Type B pancreatic cell (in vitro differentiated cells): ENCODE measurements around the gene HS3ST3A1. TPM values are rescaled to one million over a fixed set of nuclear protein-coding genes. Genes with fewer than 3 reads are reported as not detected.

ENCODE experiments used
- DNase-seq: peaks from one replicate; pipeline ENCODE4 v3.0.0; 2021; ENCODE audit warnings: mixed read lengths; ENCODE audit not compliant: unreplicated experiment; ENCODE audit errors: extremely low spot score
- H3K27ac Mint-ChIP-seq: 2 replicates; pipeline ENCODE4 v1.8.0; 2021; ENCODE audit warnings: mild to moderate bottlenecking, mixed read lengths
- H3K27me3 Mint-ChIP-seq: 2 replicates; pipeline ENCODE4 v1.8.0; 2021; ENCODE audit warnings: mixed read lengths
- H3K36me3 Mint-ChIP-seq: 2 replicates; pipeline ENCODE4 v1.8.0; 2021; ENCODE audit warnings: mixed read lengths
- H3K4me1 Mint-ChIP-seq: one replicate; pipeline ENCODE4 v1.8.0; 2021; ENCODE audit warnings: mixed read lengths; ENCODE audit not compliant: unreplicated experiment
- H3K4me3 Mint-ChIP-seq: 2 replicates; pipeline ENCODE4 v1.8.0; 2021; ENCODE audit warnings: mild to moderate bottlenecking, mixed read lengths
- H3K9me3 Mint-ChIP-seq: 2 replicates; pipeline ENCODE4 v1.8.0; 2021; ENCODE audit warnings: mixed read lengths
- total RNA-seq: library from RNA; stranded (reverse); gene quantifications from 2 replicates; pipeline ENCODE4 v1.2.1, GENCODE V29; 2021; ENCODE audit warnings: low replicate concordance
- TF ChIP-seq, protein P1 (sequence below): fragments of 200-600 bp; sonication (generic); conservative IDR thresholded peaks from 2 replicates; pipeline ENCODE4 v1.5.0; 2021; ENCODE audit warnings: antibody characterized with exemption, mild to moderate bottlenecking

The HS3ST3A1 gene
- total RNA-seq, 1 donor from 2014 or later, result 7.6 TPM

DNA sequence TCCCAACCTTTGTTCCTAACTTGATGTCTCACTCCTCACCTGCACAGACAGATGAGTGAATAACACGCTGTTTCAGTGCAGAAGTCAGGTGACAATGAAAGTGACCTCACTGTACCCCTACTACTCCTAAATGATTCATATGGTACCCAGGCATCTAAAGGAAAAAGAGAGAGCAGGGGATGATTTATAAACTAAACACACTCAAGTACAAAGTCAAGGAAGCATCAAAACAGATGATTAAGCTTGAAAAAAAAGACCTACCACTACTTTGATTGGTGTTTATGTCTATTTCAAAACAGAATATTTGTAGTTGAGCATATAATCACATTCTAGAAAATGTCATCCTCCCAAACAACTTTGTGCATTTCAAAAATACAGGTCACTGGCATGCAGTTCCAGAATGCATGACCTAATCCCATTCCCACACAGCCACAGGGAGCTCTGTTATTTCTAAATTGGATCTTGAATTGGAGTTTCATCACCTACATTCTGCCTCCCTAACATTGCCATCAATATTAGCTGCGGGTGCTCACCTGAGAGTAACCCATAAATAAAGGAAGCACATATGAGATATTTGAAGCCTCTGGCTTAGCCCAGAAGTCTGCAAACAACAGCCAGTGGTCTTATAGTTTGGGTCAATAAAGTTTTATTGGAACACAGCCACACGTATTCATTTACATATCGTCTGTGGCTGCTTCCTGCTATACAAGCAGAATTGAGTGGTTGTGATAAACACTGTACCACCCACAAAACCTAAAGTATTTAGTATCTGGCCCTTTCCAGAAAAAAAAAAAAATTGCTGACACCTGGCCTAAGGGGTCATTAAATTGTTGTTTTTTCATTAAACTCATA lies 14.0 kb downstream of the HS3ST3A1 start:
- peaks cover 3% of the 10 kb centered on the region for H3K9me3 Mint-ChIP-seq
- no peak overlapping the region for H3K27ac Mint-ChIP-seq
- peaks cover 7% of the 10 kb centered on the region for H3K36me3 Mint-ChIP-seq
- TF ChIP-seq, protein P1, sequence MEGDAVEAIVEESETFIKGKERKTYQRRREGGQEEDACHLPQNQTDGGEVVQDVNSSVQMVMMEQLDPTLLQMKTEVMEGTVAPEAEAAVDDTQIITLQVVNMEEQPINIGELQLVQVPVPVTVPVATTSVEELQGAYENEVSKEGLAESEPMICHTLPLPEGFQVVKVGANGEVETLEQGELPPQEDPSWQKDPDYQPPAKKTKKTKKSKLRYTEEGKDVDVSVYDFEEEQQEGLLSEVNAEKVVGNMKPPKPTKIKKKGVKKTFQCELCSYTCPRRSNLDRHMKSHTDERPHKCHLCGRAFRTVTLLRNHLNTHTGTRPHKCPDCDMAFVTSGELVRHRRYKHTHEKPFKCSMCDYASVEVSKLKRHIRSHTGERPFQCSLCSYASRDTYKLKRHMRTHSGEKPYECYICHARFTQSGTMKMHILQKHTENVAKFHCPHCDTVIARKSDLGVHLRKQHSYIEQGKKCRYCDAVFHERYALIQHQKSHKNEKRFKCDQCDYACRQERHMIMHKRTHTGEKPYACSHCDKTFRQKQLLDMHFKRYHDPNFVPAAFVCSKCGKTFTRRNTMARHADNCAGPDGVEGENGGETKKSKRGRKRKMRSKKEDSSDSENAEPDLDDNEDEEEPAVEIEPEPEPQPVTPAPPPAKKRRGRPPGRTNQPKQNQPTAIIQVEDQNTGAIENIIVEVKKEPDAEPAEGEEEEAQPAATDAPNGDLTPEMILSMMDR, result no peak
- H3K27me3 Mint-ChIP-seq, result no peaks in the 10 kb centered on the region
- DNase-seq, result no peak
- H3K4me3 Mint-ChIP-seq, result no peak overlapping the region
- peaks cover 36% of the 10 kb centered on the region for H3K4me1 Mint-ChIP-seq

GRCh38 chr17:13584701-13585080 lies 17.0 kb downstream of the HS3ST3A1 start:
- H3K4me3 Mint-ChIP-seq, result no peak overlapping the region
- peaks cover 3% of the 10 kb centered on the region for H3K9me3 Mint-ChIP-seq
- DNase-seq, result no peak
- TF ChIP-seq, protein P1, result no peak
- H3K4me1 Mint-ChIP-seq, result peaks cover 36% of the 10 kb centered on the region
- H3K27me3 Mint-ChIP-seq, result no peaks in the 10 kb centered on the region
- peaks cover 7% of the 10 kb centered on the region for H3K36me3 Mint-ChIP-seq
- no peak overlapping the region for H3K27ac Mint-ChIP-seq

DNA sequence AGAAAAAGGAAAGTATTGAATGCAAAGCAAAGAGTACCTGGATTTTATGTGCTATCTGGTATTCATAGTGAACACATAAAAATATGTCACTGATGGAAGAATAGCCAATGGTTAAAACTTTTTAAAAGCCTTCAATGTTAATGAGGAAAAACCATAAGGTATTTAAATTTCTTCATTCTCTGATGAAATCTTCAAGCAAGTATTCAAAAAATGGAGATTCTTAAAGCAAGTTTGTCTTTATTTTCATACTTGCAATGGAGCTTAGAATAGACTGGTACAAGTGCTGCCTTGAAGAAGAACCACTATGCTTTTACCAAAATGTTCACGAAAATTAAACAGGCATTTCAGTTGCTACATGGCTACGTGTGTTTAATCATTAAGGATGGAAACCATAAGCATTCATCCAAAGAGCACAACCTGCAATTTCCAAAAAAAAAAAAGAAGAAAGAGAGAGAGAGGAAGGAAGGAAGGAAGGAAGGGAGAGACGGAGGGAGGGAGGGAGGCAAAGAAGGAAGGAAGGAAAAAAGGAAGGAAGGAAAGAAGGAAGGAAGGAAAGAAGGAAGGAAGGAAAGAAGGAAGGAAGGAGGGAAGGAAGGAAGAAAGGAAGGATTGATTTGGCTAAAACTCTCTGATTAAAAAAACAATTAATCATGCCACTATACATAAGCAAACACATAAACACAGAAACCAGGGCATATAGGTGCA lies 17.6 kb downstream of the HS3ST3A1 start:
- TF ChIP-seq, protein P1, result no peak
- DNase-seq, result no peak
- peak overlapping the region; percentile 52 for H3K4me3 Mint-ChIP-seq
- peaks cover 3% of the 10 kb centered on the region for H3K9me3 Mint-ChIP-seq
- H3K4me1 Mint-ChIP-seq, result peaks cover 30% of the 10 kb centered on the region
- H3K27ac Mint-ChIP-seq, result no peak overlapping the region
- peaks cover 7% of the 10 kb centered on the region for H3K36me3 Mint-ChIP-seq
- no peaks in the 10 kb centered on the region for H3K27me3 Mint-ChIP-seq

- Mint-ChIP-seq H3K9me3 (peaks cover 3% of the 10 kb centered on the region), H3K4me3 (peak overlapping the region; percentile 8), H3K36me3 (peaks cover 7% of the 10 kb centered on the region), H3K27ac (no peak overlapping the region), H3K4me1 (peaks cover 24% of the 10 kb centered on the region), H3K27me3 (no peaks in the 10 kb centered on the region)
- DNase-seq, result no peak
- TF ChIP-seq, protein P1, result no peak
These were observed 18.8 kb downstream of the HS3ST3A1 start for GRCh38 chr17:13582776-13583547.

GRCh38 chr17:13581925-13582324 lies 19.8 kb downstream of the HS3ST3A1 start:
- TF ChIP-seq, protein P1, result no peak
- no peak for DNase-seq
- no peak overlapping the region for H3K27ac Mint-ChIP-seq

More at GRCh38 chr17:13581925-13582324, 19.8 kb downstream of the HS3ST3A1 start:
- Mint-ChIP-seq H3K27me3 (no peaks in the 10 kb centered on the region), H3K36me3 (peaks cover 11% of the 10 kb centered on the region), H3K9me3 (peaks cover 4% of the 10 kb centered on the region), H3K4me3 (peak overlapping the region; percentile 54), H3K4me1 (peaks cover 24% of the 10 kb centered on the region)
